ENCODE results near the gene KRTAP4-9.
"Not testable (repeated sequence)": the region's sequence is repeated elsewhere in the genome, so short reads cannot be mapped to it uniquely, and the experiment has no call there.

GRCh38 chr17:41083427-41083826, 21.8 kb upstream of the KRTAP4-9 start:
- TF ChIP-seq CTCF (conservative IDR thresholded peaks at IDR 0.05); ZFX (IDR thresholded peaks at IDR 0.05): not testable (repeated sequence)
